ENCODE measurements around the gene ITGA2.

- no peak for TF ChIP-seq POLR2AphosphoS5 (IDR thresholded peaks at IDR 0.05; ENCODE audit: low read depth, low read length)
- TF ChIP-seq CTCF (IDR thresholded peaks at IDR 0.05 in 2 of 3, conservative IDR thresholded peaks at IDR 0.05 in 1 of 3; ENCODE audit: borderline replicate concordance in 1 of 3, insufficient read depth in 1 of 3, low read depth in 2 of 3, low read length in 2 of 3), result no peak
Observed at GRCh38 chr5:53006911-53007890, 18.0 kb downstream of the ITGA2 start.
